ENCODE results near the gene PLAAT3.
"Not testable (repeated sequence)": the region's sequence is repeated elsewhere in the genome, so short reads cannot be mapped to it uniquely, and the experiment has no call there.

PLAAT3 gene

DNA sequence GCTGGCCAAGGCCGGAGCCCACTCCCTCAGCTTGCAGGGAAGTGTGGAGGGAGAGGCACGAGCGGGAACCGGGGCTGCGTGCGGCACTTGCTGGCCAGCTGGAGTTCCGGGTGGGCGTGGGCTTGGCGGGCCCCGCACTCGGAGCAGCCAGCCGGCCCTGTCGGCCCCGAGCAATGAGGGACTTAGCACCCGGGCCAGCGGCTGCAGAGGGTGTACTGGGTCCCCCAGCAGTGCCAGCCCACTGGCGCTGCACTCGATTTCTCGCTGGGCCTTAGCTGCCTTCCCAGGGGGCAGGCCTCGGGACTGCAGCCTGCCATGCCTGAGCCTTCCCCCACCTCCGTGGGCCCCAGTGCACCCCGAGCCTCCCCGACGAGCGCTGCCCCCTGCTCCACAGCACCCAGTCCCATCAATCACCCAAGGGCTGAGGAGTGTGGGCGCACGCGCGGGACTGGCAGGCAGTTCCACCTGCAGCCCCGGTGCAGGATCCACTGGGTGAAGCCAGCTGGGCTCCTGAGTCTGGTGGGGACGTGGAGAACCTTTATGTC lies 64.0 kb downstream of the PLAAT3 start:
- not testable (repeated sequence) for H3K27me3 ChIP-seq (ENCODE audit: control insufficient read depth in 1 of 2, insufficient read depth in 2 of 2, low read length in 2 of 2); H3K9me3 ChIP-seq (ENCODE audit: low read length); H3K4me1 ChIP-seq (ENCODE audit: insufficient read depth, low read length); H3K27ac ChIP-seq (ENCODE audit: low read depth, low read length); H3K4me3 ChIP-seq (ENCODE audit: low read depth in 1 of 2, low read length in 2 of 2); H3K9ac ChIP-seq (ENCODE audit: low read length)
- H3K36me3 ChIP-seq (ENCODE audit: insufficient read depth, low read length): peaks cover 14% of the 10 kb centered on the region

DNA sequence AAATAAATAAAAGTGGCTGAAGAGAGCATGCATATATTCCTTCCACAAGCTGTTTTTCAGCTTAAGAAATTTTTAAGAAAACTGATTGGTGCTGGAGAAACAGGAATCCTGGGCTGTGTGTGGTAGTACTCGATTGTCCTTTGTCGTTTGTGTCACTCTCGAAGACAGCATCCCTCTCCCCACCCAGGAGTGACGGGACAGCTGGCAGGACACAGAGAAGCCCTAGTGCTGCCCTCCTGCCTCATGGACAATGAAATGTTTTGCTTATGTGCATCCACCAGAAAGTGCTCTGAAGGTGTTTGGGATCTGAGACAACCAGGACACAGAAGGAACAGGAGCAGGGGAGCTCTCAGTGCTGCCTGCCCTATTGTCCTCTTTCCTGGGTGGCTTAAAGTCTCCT lies 64.8 kb downstream of the PLAAT3 start:
- H3K9me3 ChIP-seq (ENCODE audit: low read length): no peaks in the 10 kb centered on the region
- no peak overlapping the region for H3K9ac ChIP-seq (ENCODE audit: low read length)
- H3K36me3 ChIP-seq (ENCODE audit: insufficient read depth, low read length): peaks cover 22% of the 10 kb centered on the region
- H3K27ac ChIP-seq (ENCODE audit: low read depth, low read length): no peak overlapping the region
- H3K4me1 ChIP-seq (ENCODE audit: insufficient read depth, low read length): no peaks in the 10 kb centered on the region
- H3K4me3 ChIP-seq (ENCODE audit: low read depth in 1 of 2, low read length in 2 of 2): no peak overlapping the region
- H3K27me3 ChIP-seq (ENCODE audit: control insufficient read depth in 1 of 2, insufficient read depth in 2 of 2, low read length in 2 of 2): no peaks in the 10 kb centered on the region

DNA sequence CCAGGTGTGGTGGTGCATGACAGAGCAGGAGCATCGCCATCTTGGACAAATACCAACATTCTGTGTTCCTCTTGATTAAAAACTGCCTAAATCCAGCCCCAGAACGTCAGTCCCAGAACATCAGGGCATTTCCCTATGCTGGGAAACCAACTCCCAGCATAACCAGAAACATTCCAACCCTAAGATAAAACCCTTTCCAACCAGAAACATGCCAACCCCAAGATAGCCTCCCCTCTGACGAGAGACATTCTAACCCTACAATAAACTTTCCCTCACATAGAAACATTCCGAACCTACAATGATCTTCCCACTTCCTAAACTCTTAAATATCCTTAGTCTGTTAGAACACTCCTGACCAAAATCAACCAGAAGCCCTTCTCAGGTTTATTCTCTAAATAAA lies 66.1 kb downstream of the PLAAT3 start:
- no peaks in the 10 kb centered on the region for H3K27me3 ChIP-seq (ENCODE audit: control insufficient read depth in 1 of 2, insufficient read depth in 2 of 2, low read length in 2 of 2)
- no peak overlapping the region for H3K9ac ChIP-seq (ENCODE audit: low read length)
- H3K27ac ChIP-seq (ENCODE audit: low read depth, low read length): no peak overlapping the region
- no peak overlapping the region for H3K4me3 ChIP-seq (ENCODE audit: low read depth in 1 of 2, low read length in 2 of 2)
- H3K4me1 ChIP-seq (ENCODE audit: insufficient read depth, low read length): no peaks in the 10 kb centered on the region
- H3K9me3 ChIP-seq (ENCODE audit: low read length): no peaks in the 10 kb centered on the region
- peaks cover 29% of the 10 kb centered on the region for H3K36me3 ChIP-seq (ENCODE audit: insufficient read depth, low read length)

DNA sequence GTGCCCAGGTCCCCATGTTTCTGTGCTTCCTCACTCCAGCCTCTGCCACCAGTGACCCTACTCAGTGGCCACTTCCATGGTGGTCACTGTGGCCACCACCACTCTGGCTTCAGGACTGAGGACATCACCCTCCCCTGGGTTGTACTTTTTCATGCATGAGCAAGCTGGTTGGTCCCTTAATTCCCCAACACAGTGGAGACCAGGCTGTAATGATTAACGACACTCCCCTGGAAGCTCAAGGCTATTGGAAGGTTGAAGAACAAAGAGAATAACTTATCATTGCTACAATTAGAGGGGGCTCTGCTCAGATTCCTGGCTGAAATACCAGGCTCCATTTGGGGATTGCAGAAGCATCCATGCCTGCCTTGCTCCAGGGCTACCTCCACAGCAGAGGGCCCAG lies 67.2 kb downstream of the PLAAT3 start:
- no peak overlapping the region for H3K4me3 ChIP-seq (ENCODE audit: low read depth in 1 of 2, low read length in 2 of 2)
- peaks cover 29% of the 10 kb centered on the region for H3K36me3 ChIP-seq (ENCODE audit: insufficient read depth, low read length)
- H3K27ac ChIP-seq (ENCODE audit: low read depth, low read length): no peak overlapping the region
- H3K9ac ChIP-seq (ENCODE audit: low read length): no peak overlapping the region
- H3K4me1 ChIP-seq (ENCODE audit: insufficient read depth, low read length): no peaks in the 10 kb centered on the region
- H3K9me3 ChIP-seq (ENCODE audit: low read length): no peaks in the 10 kb centered on the region
- H3K27me3 ChIP-seq (ENCODE audit: control insufficient read depth in 1 of 2, insufficient read depth in 2 of 2, low read length in 2 of 2): no peaks in the 10 kb centered on the region

DNA sequence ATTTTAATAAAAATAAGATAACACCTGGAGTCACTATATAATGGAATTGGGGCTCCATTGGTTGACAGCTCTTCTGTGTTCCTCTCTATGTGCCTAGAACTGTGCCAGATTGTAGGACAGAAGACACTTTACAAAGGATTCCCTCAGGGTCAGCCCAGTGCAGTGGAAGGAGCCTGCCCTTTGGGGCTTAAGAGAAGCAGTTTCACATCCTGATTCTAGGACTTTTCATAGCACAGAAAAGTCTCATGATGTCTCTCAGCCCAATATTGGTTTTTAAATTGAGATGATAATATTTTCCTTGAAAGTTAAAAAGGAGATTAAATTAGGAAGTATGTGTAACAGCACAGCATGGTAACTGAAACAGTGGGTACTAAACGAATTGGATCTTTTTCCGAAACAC lies 70.5 kb downstream of the PLAAT3 start:
- Histone ChIP-seq H3K4me1 (ENCODE audit: insufficient read depth, low read length) (peaks cover 6% of the 10 kb centered on the region), H3K9me3 (ENCODE audit: low read length) (no peaks in the 10 kb centered on the region), H3K27ac (ENCODE audit: low read depth, low read length) (no peak overlapping the region), H3K4me3 (ENCODE audit: low read depth in 1 of 2, low read length in 2 of 2) (no peak overlapping the region), H3K9ac (ENCODE audit: low read length) (no peak overlapping the region), H3K36me3 (ENCODE audit: insufficient read depth, low read length) (peaks cover 36% of the 10 kb centered on the region), H3K27me3 (ENCODE audit: control insufficient read depth in 1 of 2, insufficient read depth in 2 of 2, low read length in 2 of 2) (no peaks in the 10 kb centered on the region)

DNA sequence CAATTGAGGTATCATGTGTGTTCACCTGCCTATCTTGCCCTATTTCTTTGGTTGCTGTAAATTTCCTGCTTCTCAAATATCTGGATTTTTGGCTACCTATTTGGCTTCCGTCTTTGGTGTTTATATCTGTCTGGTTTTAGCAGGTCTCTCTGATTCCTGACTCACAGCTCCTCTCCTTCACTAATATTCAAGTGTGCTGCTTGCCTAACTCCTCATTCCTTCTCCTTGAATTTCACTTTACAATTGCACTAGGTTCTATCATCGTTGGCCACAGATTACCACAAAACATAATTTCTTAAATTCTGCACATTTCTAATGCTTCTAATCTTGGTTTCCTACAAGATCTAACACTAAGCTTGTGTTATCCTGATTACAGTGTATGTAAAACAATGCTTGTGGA lies 71.7 kb downstream of the PLAAT3 start:
- not testable (repeated sequence) for H3K4me3 ChIP-seq (ENCODE audit: low read depth in 1 of 2, low read length in 2 of 2); H3K9ac ChIP-seq (ENCODE audit: low read length)

DNA sequence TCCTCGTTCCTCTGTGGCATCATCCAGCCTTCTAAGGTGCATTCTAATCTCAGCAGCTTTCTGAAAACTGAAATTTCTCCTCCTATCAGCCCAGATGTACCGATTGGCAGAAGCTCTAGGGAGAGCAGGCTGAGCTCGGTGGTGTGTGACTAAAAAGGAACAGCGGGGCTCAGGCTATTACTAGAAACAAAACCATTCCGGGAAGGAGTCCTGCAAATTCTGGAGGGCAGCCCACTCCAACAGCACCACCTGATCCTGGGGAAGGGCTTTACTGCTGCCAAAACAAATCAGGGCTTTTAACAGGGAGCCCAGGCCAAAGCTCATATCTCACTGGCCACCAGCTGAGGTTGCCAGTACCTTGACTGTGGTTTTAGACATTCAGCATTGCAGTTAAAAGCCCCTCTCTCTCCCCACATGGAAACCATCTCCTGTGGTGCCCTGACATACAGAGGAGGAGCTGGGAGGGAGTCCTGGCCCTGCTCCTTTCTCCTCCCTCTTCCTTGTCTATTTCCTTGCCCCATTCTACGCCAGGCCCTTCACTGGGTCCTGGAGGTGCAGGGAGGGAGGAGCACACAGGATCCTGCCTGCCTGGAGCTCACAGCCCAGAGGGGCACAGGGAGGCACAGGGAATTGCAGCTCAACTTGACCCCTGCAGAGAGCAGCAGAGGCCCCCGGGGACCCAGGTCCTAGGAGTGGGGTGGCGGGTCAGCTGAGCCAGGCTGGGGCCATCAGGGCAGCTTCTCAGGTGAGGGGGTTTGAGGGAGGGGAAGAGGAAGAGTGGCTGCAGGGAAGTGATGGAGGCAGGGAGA lies 76.7 kb downstream of the PLAAT3 start:
- Histone ChIP-seq H3K9ac (ENCODE audit: low read length) (peak overlapping the region; percentile 74), H3K4me1 (ENCODE audit: insufficient read depth, low read length) (peaks cover 28% of the 10 kb centered on the region), H3K4me3 (ENCODE audit: low read depth in 1 of 2, low read length in 2 of 2) (peak overlapping the region; percentile 64 to 81), H3K36me3 (ENCODE audit: insufficient read depth, low read length) (peaks cover 7% of the 10 kb centered on the region), H3K27ac (ENCODE audit: low read depth, low read length) (peak overlapping the region; percentile 94), H3K9me3 (ENCODE audit: low read length) (no peaks in the 10 kb centered on the region), H3K27me3 (ENCODE audit: control insufficient read depth in 1 of 2, insufficient read depth in 2 of 2, low read length in 2 of 2) (no peaks in the 10 kb centered on the region)

More for the DNA sequence above, 71.7 kb downstream of the PLAAT3 start:
- not testable (repeated sequence) for H3K27ac ChIP-seq (ENCODE audit: low read depth, low read length); H3K9me3 ChIP-seq (ENCODE audit: low read length); H3K27me3 ChIP-seq (ENCODE audit: control insufficient read depth in 1 of 2, insufficient read depth in 2 of 2, low read length in 2 of 2)
- Histone ChIP-seq H3K4me1 (ENCODE audit: insufficient read depth, low read length) (peaks cover 18% of the 10 kb centered on the region), H3K36me3 (ENCODE audit: insufficient read depth, low read length) (peaks cover 33% of the 10 kb centered on the region)

DNA sequence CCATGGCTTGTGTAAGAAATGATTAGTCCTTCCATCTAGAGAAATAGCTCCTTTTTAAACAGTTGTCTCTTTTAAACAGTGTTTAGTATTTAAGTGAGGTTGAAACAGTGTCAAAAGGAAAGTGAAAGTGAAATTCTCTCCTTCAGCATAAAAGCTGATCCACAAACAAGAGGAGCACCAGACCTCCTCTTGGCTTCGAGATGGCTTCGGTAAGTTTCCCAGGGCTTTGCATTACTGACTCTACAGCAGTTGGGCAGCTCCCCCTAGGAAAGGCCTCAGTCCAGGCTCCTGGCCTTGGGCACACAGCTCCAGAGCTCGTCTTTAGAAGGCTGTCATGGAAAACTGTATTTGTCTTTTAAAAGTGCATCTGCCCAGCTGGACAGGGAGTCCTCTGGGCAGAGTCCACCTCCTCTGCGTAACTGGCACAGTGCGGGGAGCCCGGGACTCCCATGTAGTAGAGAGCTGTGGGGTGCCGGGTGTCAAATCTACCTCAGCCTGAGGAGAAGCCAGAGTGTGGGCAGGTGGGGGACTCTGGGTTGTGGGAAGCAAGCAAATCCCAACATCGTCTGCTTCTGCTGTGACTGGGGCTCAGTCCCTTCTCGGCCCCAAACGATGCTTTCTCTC lies 77.5 kb downstream of the PLAAT3 start, which contains the start of gene PLAAT4:
Gene PLAAT4, plus strand, starts transcription at position 140 of the 624 bp plus-strand sequence. Its CDS starts 61 bp downstream, at position 201.
- Histone ChIP-seq H3K27me3 (ENCODE audit: control insufficient read depth in 1 of 2, insufficient read depth in 2 of 2, low read length in 2 of 2) (no peaks in the 10 kb centered on the region), H3K4me3 (ENCODE audit: low read depth in 1 of 2, low read length in 2 of 2) (peak within 1 kb of the TSS; percentile 64 to 81), H3K9me3 (ENCODE audit: low read length) (no peaks in the 10 kb centered on the region), H3K36me3 (ENCODE audit: insufficient read depth, low read length) (peaks cover 7% of the 10 kb centered on the region), H3K9ac (ENCODE audit: low read length) (peak within 1 kb of the TSS; percentile 74), H3K4me1 (ENCODE audit: insufficient read depth, low read length) (peaks cover 28% of the 10 kb centered on the region), H3K27ac (ENCODE audit: low read depth, low read length) (peak within 1 kb of the TSS; percentile 94)

DNA sequence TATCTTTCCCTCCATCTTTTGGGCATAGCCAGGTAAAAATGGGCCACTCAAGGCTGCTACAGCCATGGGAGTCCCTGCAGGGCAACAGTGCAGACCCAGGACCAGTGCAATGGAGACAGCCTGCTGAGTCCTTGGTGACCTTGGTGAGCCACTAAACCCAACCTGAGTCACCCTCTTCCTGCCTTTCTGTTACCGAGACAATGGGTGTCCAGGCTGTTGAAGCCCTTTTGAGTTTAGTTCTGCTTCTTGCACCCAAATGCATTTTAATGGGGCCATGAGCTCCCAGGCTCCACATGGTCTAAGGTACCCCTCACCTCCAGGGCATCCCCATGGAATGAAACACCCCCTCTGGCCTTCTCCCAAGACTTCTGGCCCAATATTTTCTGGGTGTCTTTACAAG lies 78.5 kb downstream of the PLAAT3 start:
- no peaks in the 10 kb centered on the region for H3K27me3 ChIP-seq (ENCODE audit: control insufficient read depth in 1 of 2, insufficient read depth in 2 of 2, low read length in 2 of 2)
- no peak overlapping the region for H3K9ac ChIP-seq (ENCODE audit: low read length)
- peak overlapping the region in 1 of 2 donors; percentile 12 for H3K4me3 ChIP-seq (ENCODE audit: low read depth in 1 of 2, low read length in 2 of 2)

DNA sequence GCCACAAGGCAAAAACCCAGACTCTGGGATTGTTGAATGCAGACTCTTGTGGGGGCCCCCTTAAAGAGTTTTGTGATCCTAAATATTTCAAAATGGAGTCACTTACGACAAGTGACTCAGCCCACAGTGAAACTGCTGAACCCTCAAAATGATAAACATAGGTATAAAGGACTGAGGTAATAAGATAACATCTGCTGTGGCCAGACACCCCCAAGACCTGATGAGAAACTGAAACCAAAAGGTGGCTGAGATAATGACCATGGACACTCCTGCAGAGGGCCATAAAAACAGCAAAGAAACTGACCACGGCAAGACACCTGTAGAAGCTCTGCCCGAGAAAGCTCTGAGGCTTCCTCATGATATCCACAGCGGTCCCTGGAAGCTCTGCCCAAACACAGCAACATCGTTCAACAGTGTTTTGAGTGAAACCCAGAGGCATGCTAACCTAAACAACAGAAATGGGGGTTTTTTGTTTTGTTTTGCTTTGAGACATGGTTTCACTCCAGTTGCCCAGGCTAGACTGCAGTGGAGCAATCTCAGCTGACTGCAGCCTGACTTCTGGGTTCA lies 79.3 kb downstream of the PLAAT3 start:
- Histone ChIP-seq H3K4me1 (ENCODE audit: insufficient read depth, low read length) (peaks cover 28% of the 10 kb centered on the region), H3K9ac (ENCODE audit: low read length) (no peak overlapping the region), H3K27ac (ENCODE audit: low read depth, low read length) (no peak overlapping the region), H3K4me3 (ENCODE audit: low read depth in 1 of 2, low read length in 2 of 2) (no peak overlapping the region), H3K9me3 (ENCODE audit: low read length) (no peaks in the 10 kb centered on the region), H3K36me3 (ENCODE audit: insufficient read depth, low read length) (peaks cover 2% of the 10 kb centered on the region), H3K27me3 (ENCODE audit: control insufficient read depth in 1 of 2, insufficient read depth in 2 of 2, low read length in 2 of 2) (no peaks in the 10 kb centered on the region)

More for the DNA sequence above, 78.5 kb downstream of the PLAAT3 start:
- peaks cover 7% of the 10 kb centered on the region for H3K36me3 ChIP-seq (ENCODE audit: insufficient read depth, low read length)
- peak overlapping the region; percentile 94 for H3K27ac ChIP-seq (ENCODE audit: low read depth, low read length)
- no peaks in the 10 kb centered on the region for H3K9me3 ChIP-seq (ENCODE audit: low read length)
- H3K4me1 ChIP-seq (ENCODE audit: insufficient read depth, low read length): peaks cover 28% of the 10 kb centered on the region

DNA sequence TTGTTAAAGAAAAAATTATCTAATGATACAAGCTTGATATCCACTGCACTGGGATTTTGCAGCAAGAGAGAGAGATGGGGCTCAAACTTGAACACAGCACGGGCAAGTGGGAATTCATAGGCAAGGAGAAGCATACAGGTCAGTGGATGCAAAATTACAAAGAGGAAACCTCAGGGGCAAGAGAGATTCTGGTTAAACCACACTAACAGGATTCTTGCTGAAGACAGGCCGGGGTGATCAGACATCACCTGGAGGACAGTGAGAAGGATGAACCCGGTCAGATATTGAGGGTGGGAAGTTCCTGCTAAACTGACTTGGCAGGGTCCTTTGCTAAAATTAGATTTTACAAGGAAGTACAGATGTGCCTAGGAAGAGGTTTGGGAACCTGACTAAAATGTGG lies 80.2 kb downstream of the PLAAT3 start:
- no peaks in the 10 kb centered on the region for H3K27me3 ChIP-seq (ENCODE audit: control insufficient read depth in 1 of 2, insufficient read depth in 2 of 2, low read length in 2 of 2)
- H3K4me1 ChIP-seq (ENCODE audit: insufficient read depth, low read length): peaks cover 26% of the 10 kb centered on the region
- H3K9ac ChIP-seq (ENCODE audit: low read length): no peak overlapping the region
- H3K4me3 ChIP-seq (ENCODE audit: low read depth in 1 of 2, low read length in 2 of 2): no peak overlapping the region
- H3K9me3 ChIP-seq (ENCODE audit: low read length): no peaks in the 10 kb centered on the region
- H3K36me3 ChIP-seq (ENCODE audit: insufficient read depth, low read length): no peaks in the 10 kb centered on the region
- H3K27ac ChIP-seq (ENCODE audit: low read depth, low read length): no peak overlapping the region

Measured in muscle layer of colon (tissue), 2 donors.